Measurements from ENCODE around the gene TLE2. TPM values are rescaled to one million over a fixed set of nuclear protein-coding genes. Genes with fewer than 3 reads are reported as not detected.

The TLE2 gene
- total RNA-seq, 4 donors from 2014 or later: 5.4 to 22.7 (median 7.6) TPM

- DNase-seq: peak; percentile 79
- peaks cover 36 to 67% (median 48%) of the 10 kb centered on the region in 3 donors for H3K4me1 ChIP-seq
- no peaks in the 10 kb centered on the region for H3K36me3 ChIP-seq
- TF ChIP-seq POLR2A (IDR thresholded peaks at IDR 0.05): no peak
- TF ChIP-seq CTCF (IDR thresholded peaks at IDR 0.05): no peak
- intact Hi-C loops (cut with DNase I): no loop called here
- peak within 1 kb of the TSS; percentile 11 to 66 (median 47) for H3K27ac ChIP-seq
- H3K4me3 ChIP-seq: peak within 1 kb of the TSS; percentile 31 to 58 (median 50)
- no peaks in the 10 kb centered on the region for H3K27me3 ChIP-seq
- no peaks in the 10 kb centered on the region for H3K9me3 ChIP-seq
- 2% methylated on average over 8 to 11 of the region's 51 CpGs for WGBS, 2 donors
Observed at GRCh38 chr19:2977001-2977745, 51.9 kb downstream of the TLE2 start, which contains the start of gene TLE6. TLE6 (plus strand) TSS chr19:2977564; CDS start chr19:2978234, 670 bp downstream.

GRCh38 chr19:2976609-2977000 lies 52.5 kb downstream of the TLE2 start:
- no peak for DNase-seq
- peaks cover 36 to 68% (median 52%) of the 10 kb centered on the region in 3 donors for H3K4me1 ChIP-seq
- 8 to 9% methylated on average over 8 to 14 of the region's 15 CpGs for WGBS, 2 donors
- peak overlapping the region in 2 of 4 donors; percentile 40 to 48 for H3K27ac ChIP-seq
- peak overlapping the region; percentile 31 to 58 (median 50) for H3K4me3 ChIP-seq
- no peaks in the 10 kb centered on the region for H3K36me3 ChIP-seq
- H3K27me3 ChIP-seq: no peaks in the 10 kb centered on the region
- H3K9me3 ChIP-seq: no peaks in the 10 kb centered on the region
- intact Hi-C loops (cut with DNase I): no loop called here
- TF ChIP-seq CTCF (IDR thresholded peaks at IDR 0.05): no peak
- no peak for TF ChIP-seq POLR2A (IDR thresholded peaks at IDR 0.05)

- H3K27ac ChIP-seq: peak overlapping the region; percentile 1 to 88 (median 79)
- H3K4me1 ChIP-seq: peaks cover 39 to 86% (median 61%) of the 10 kb centered on the region in 3 donors
- no peak for DNase-seq
- H3K4me3 ChIP-seq: no peak overlapping the region
- no peaks in the 10 kb centered on the region for H3K36me3 ChIP-seq
- H3K27me3 ChIP-seq: no peaks in the 10 kb centered on the region
- TF ChIP-seq CTCF (IDR thresholded peaks at IDR 0.05) (no peak), POLR2A (IDR thresholded peaks at IDR 0.05) (no peak)
- H3K9me3 ChIP-seq: no peaks in the 10 kb centered on the region
- intact Hi-C loops (cut with DNase I): no loop called here
- 29% methylated on average over 12 to 14 of the region's 14 CpGs for WGBS, 2 donors
Observed at GRCh38 chr19:2974342-2975041, 54.6 kb downstream of the TLE2 start.

GRCh38 chr19:2973229-2973628 lies 55.9 kb downstream of the TLE2 start:
- H3K9me3 ChIP-seq: no peaks in the 10 kb centered on the region
- no peaks in the 10 kb centered on the region for H3K27me3 ChIP-seq
- 59 to 72% methylated on average over 8 of the region's 8 CpGs for WGBS, 2 donors
- H3K4me1 ChIP-seq: peaks cover 46 to 97% (median 66%) of the 10 kb centered on the region in 3 donors
- H3K4me3 ChIP-seq: no peak overlapping the region
- no peaks in the 10 kb centered on the region for H3K36me3 ChIP-seq
- intact Hi-C loops (cut with DNase I): no loop called here
- DNase-seq: no peak
- TF ChIP-seq POLR2A (IDR thresholded peaks at IDR 0.05) (no peak), CTCF (IDR thresholded peaks at IDR 0.05) (no peak)
- peak overlapping the region; percentile 1 to 88 (median 79) for H3K27ac ChIP-seq
